NCI-H146 treated with DMSO at 0.1 percent for 48 hours (cell line): ENCODE data around the gene TAGLN3.
A peak's percentile ranks its signal among the peaks of the same experiment; 100 is the strongest.
"Not testable (repeated sequence)": the region's sequence is repeated elsewhere in the genome, so short reads cannot be mapped to it uniquely, and the experiment has no call there.

Experiments used
- DNase-seq: peaks from one replicate; lab custom pipeline; 2025; ENCODE audit not compliant: unreplicated experiment; lab: John Stamatoyannopoulos, UW

TAGLN3 gene

GRCh38 chr3:112007633-112008032 is 8.9 kb downstream of the TAGLN3 start:
- no peak for DNase-seq

- DNase-seq, result no peak
Observed at GRCh38 chr3:112009670-112010069, 10.9 kb downstream of the TAGLN3 start.

GRCh38 chr3:112010636-112011035 is 11.9 kb downstream of the TAGLN3 start:
- DNase-seq, result no peak

GRCh38 chr3:112011376-112011940 is 12.7 kb downstream of the TAGLN3 start:
- no peak for DNase-seq

GRCh38 chr3:112012205-112012992 is 13.7 kb downstream of the TAGLN3 start:
- no peak for DNase-seq

GRCh38 chr3:112013058-112013783 is 14.5 kb downstream of the TAGLN3 start:
- no peak for DNase-seq

- no peak for DNase-seq
Observed at GRCh38 chr3:112013784-112014143, 15.0 kb downstream of the TAGLN3 start.

GRCh38 chr3:112017091-112017490 is 18.4 kb downstream of the TAGLN3 start:
- no peak for DNase-seq

GRCh38 chr3:112018712-112019111 is 20.0 kb downstream of the TAGLN3 start:
- DNase-seq, result no peak

- no peak for DNase-seq
Observed at GRCh38 chr3:112019716-112020115, 21.0 kb downstream of the TAGLN3 start.

- DNase-seq, result peak; percentile 38
Observed at GRCh38 chr3:112020674-112021085, 22.0 kb downstream of the TAGLN3 start.

- DNase-seq, result no peak
Observed at GRCh38 chr3:112027142-112027541, 28.4 kb downstream of the TAGLN3 start.

- DNase-seq, result no peak
Observed at GRCh38 chr3:112027826-112028225, 29.1 kb downstream of the TAGLN3 start.

GRCh38 chr3:112030901-112031300 is 32.2 kb downstream of the TAGLN3 start:
- no peak for DNase-seq

GRCh38 chr3:112032098-112032731 is 33.5 kb downstream of the TAGLN3 start:
- DNase-seq, result no peak

GRCh38 chr3:112034436-112034835 is 35.7 kb downstream of the TAGLN3 start, which contains the start of gene TMPRSS7:
Gene TMPRSS7 (plus strand): TSS chr3:112034736. CDS start chr3:112034846, 110 bp downstream.
- DNase-seq, result no peak

GRCh38 chr3:112035241-112035640 is 36.5 kb downstream of the TAGLN3 start:
- DNase-seq, result peak; percentile 53

- not testable (repeated sequence) for DNase-seq
Observed at GRCh38 chr3:112037194-112037593, 38.5 kb downstream of the TAGLN3 start.

GRCh38 chr3:112038863-112039262 is 40.1 kb downstream of the TAGLN3 start:
- DNase-seq, result peak; percentile 42

- DNase-seq, result no peak
Observed at GRCh38 chr3:112041321-112041720, 42.6 kb downstream of the TAGLN3 start.

- peak; percentile 100 for DNase-seq
Observed at GRCh38 chr3:112042842-112043280, 44.1 kb downstream of the TAGLN3 start.
